Choroid plexus epithelial cell (primary cell): ENCODE results near the gene LMOD3.
A peak's percentile ranks its signal among the peaks of the same experiment; 100 is the strongest.

ENCODE experiments used
- DNase-seq: peaks from one replicate; pipeline ENCODE4 v3.0.0-alpha.2; 2010; ENCODE audit warnings: low read depth
- H3K4me3 ChIP-seq: 2 replicates; pipeline ENCODE4 v1.5.1; 2011; ENCODE audit warnings: low read depth, mild to moderate bottlenecking, control low read depth, low read length, moderate library complexity
- TF ChIP-seq, protein P1 (sequence below): conservative IDR thresholded peaks from 2 replicates; pipeline ENCODE4 v1.5.1; 2011; ENCODE audit warnings: low read depth, mild to moderate bottlenecking, control low read depth, inconsistent platforms, low read length, moderate library complexity

The LMOD3 gene

DNA sequence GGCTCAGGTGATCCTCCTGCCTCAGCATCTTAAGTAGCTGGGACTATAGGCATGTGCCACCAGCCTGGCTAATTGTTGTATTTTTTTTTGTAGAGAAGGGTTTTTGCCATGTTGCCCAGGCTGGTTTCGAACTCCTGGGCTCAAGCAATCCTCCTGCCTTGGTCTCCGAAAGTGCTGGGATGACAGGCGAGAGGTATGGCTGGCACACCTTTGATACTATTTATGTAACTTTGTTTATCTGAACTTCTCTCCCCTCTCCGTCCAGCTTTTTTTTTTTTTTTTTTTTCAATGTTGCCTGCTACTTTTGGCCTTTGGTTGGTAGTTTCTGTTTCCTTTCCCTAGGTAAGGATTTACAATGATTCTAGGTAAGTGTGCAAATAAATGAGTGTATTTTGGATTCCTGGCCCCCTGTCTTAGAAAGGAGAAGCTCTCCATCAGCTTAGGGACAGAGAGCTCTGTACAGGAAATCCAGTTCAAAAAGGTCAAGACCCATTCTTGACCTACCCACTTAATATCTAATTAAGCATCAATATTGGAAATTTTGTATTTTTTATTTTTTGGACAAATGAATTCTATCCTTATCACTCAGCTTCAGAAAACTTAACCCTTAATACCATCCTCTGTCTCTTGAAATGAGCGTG, 30.9 kb downstream of the LMOD3 start:
- no peak for DNase-seq
- H3K4me3 ChIP-seq = no peak overlapping the region
- TF ChIP-seq, protein P1, sequence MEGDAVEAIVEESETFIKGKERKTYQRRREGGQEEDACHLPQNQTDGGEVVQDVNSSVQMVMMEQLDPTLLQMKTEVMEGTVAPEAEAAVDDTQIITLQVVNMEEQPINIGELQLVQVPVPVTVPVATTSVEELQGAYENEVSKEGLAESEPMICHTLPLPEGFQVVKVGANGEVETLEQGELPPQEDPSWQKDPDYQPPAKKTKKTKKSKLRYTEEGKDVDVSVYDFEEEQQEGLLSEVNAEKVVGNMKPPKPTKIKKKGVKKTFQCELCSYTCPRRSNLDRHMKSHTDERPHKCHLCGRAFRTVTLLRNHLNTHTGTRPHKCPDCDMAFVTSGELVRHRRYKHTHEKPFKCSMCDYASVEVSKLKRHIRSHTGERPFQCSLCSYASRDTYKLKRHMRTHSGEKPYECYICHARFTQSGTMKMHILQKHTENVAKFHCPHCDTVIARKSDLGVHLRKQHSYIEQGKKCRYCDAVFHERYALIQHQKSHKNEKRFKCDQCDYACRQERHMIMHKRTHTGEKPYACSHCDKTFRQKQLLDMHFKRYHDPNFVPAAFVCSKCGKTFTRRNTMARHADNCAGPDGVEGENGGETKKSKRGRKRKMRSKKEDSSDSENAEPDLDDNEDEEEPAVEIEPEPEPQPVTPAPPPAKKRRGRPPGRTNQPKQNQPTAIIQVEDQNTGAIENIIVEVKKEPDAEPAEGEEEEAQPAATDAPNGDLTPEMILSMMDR = no peak

DNA sequence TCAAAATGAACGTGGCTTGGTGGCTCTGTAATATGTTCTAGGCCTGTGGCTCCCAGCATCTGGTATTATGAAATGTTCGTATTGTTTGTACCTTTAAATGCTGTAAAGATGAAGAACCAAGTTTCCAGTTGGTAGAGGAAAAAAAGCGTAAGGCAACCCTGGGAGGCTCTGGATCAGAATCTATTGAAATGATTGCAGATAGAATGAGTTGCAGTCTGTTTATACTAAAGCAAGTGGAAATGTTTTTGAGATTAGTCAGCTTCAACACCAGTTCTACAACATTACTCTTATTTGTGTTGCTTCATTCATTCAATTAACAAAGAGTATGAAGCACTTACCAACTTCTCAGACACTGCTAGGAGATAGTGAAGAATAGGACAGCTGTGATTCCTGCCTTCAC, 32.4 kb downstream of the LMOD3 start:
- DNase-seq = peak; percentile 89
- TF ChIP-seq, protein P1 = no peak
- no peak overlapping the region for H3K4me3 ChIP-seq

DNA sequence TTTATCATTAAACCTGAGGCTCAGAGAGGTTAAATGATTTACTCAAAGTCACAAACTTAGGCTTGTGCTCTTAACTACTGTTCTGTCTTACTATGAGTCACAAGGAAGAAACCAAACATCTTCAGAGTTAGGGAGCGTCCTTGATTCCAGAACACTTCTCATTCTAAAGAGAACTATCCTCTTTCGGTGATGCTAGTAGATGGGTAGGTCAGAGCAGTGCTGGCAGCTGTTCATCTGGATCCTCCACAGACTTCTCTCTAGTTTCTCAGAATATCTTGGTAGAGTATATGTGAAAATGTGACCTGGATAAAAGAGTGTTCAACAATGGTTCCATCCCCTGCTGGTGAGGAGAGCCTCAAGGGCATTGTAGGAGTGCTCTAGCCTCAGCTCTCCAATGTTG, 34.3 kb downstream of the LMOD3 start:
- TF ChIP-seq, protein P1 = peak; percentile 32
- H3K4me3 ChIP-seq = no peak overlapping the region
- peak; percentile 69 for DNase-seq

DNA sequence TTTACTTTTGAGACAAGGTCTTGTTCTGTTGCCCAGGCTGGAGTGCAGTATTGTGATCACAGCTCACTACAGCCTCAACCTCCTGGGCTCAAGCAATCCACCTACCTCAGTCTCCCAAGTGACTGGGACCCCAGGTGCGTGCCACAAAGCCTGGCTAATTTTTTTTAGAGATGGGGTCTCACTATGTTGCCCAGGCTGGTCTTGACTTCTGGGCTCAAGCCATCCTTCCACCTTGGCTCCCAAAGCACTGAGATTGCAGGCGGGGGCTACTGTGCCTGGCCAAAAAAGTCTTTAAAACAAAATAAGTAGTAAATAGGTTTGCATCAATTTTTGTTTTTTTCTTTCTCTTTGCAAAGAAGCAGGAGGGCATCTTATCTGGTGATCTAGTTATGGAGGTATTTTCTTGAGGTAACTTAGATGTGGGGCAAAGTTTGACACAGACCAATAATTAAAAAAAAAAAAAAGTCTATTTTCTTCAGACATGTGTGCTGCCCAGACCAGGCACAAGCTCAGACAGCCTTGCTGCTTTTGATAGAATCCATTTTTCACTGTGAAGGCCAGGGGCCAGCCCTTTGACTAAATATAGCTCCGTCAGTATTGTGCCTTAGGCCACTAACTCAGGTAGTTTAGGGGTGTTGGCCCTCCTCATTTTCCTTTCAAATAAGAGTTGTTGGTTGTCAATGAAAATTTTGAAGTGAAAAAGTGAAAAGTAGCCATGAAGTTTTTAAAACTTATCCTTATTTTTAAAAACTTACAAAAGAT, 35.2 kb downstream of the LMOD3 start:
- no peak for DNase-seq
- peak overlapping the region; percentile 31 for H3K4me3 ChIP-seq
- TF ChIP-seq, protein P1 = no peak

GRCh38 chr3:69085833-69086722, 36.3 kb downstream of the LMOD3 start:
- DNase-seq = peak; percentile 97
- TF ChIP-seq, protein P1 = no peak

GRCh38 chr3:69085168-69085832, 37.1 kb downstream of the LMOD3 start:
- DNase-seq = peak; percentile 26
- TF ChIP-seq, protein P1 = no peak
- peak overlapping the region; percentile 85 for H3K4me3 ChIP-seq

More at GRCh38 chr3:69085833-69086722, 36.3 kb downstream of the LMOD3 start:
- H3K4me3 ChIP-seq = peak overlapping the region; percentile 85
